GM13976 (cell line): ENCODE results near the gene SPATA12.

Experiments used
- DNase-seq: peaks from one replicate; pipeline ENCODE4 v3.0.0; 2012; ENCODE audit warnings: low spot score
- CTCF ChIP-seq: IDR thresholded peaks from 2 replicates; pipeline ENCODE4 v1.5.1; 2012; ENCODE audit warnings: borderline replicate concordance, mild to moderate bottlenecking; ENCODE audit not compliant: insufficient read depth; ENCODE audit errors: extremely low read depth, missing control alignments, control extremely low read depth
- in situ Hi-C: fragments of 300-500 bp; cut with MboI; formaldehyde crosslinking; loops from one replicate; pipeline ENCODE4 v1.12.0; 2022; ENCODE audit warnings: low sequenced_read_pairs, mixed read lengths, inconsistent platforms; ENCODE audit not compliant: unreplicated experiment

The SPATA12 gene

GRCh38 chr3:57061556-57061955, 1.1 kb downstream of the SPATA12 start:
- TF ChIP-seq CTCF = no peak
- in situ Hi-C loops = no loop called here
- DNase-seq = no peak

DNA sequence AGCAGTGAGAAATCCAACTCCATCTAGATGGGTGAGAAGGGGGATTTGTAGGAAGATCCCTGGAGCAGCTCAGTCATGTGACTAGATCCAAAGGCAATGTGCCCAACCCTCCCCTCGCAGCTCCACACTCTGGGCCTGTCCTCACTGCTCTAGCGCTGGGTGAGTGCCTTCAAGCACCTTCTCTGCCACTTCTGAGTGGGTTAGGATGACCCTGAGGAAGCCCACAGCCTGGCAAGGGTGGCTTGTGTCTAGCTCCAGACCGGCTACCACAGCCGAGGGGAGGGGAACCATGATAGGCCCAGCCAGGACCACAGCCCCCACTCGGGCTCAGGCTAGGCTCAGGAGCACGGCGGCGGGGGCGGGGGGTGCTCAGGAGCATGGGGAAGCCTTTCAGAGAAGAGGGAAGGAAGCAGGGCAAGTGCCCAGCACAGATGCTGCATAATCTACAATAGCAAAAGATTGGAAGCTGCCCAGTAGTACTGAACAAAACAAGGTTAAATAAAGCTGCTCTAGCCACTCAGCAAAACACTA, 1.7 kb downstream of the SPATA12 start:
- in situ Hi-C loops = no loop called here
- TF ChIP-seq CTCF = no peak
- no peak for DNase-seq

- TF ChIP-seq CTCF = no peak
- DNase-seq = no peak
- in situ Hi-C loops = no loop called here
These were observed 2.6 kb downstream of the SPATA12 start for GRCh38 chr3:57063032-57063431.

DNA sequence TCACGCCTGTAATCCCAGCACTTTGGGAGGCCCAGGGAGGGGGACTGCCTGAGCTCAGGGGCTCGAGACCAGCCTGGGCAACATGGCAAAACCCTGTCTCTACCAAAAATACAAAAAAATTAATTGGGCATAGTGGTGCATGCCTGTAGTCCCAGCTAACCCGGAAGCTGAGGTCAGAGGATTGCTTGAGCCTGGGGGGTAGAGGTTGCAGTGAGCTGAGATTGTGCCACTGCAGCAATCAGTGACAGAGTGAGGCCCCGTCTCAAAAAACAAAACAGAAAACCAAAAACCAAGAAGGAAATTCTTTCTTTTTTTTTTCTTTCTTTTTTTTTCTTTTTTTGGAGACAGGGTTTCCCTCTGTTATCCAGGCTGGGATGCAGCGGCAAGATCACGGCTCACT, 3.5 kb downstream of the SPATA12 start:
- no peak for TF ChIP-seq CTCF
- DNase-seq = no peak
- in situ Hi-C loops = no loop called here

- no peak for TF ChIP-seq CTCF
- in situ Hi-C loops = no loop called here
- no peak for DNase-seq
These were observed 4.1 kb downstream of the SPATA12 start for GRCh38 chr3:57064572-57064971.

- no peak for TF ChIP-seq CTCF
- in situ Hi-C loops = no loop called here
- DNase-seq = no peak
These were observed 5.1 kb downstream of the SPATA12 start for GRCh38 chr3:57065588-57065987.

GRCh38 chr3:57066471-57066870, 6.0 kb downstream of the SPATA12 start:
- in situ Hi-C loops = no loop called here
- no peak for TF ChIP-seq CTCF

More at GRCh38 chr3:57066471-57066870, 6.0 kb downstream of the SPATA12 start:
- no peak for DNase-seq
